GM12878 (cell line): ENCODE measurements around the gene UBAC2. TPM values are rescaled to one million over a fixed set of nuclear protein-coding genes. Genes with fewer than 3 reads are reported as not detected.
"Not testable (repeated sequence)": the region's sequence is repeated elsewhere in the genome, so short reads cannot be mapped to it uniquely, and the experiment has no call there.

Experiments used
- ATAC-seq: fragments of 200-7000 bp; cut with Tn5 transposase; 3 replicates; pipeline ENCODE4 v1.9.1; 2020; ENCODE audit warnings: mild to moderate bottlenecking, moderate library complexity
- BruUV-seq: library from RNA; stranded (reverse); fragments of 400-500 nt; replicated peaks from 2 replicates; lab custom pipeline; 2021; lab: Mats Ljungman, UMichigan
- CTCF ChIA-PET: fragments of 300-600 bp; sonication (Branson Sonifier 250); formaldehyde crosslinking; extraction: SDS; loops from one replicate; lab custom pipeline; 2021; ENCODE audit warnings: inconsistent platforms; lab: Yijun Ruan, JAX
- POLR2A ChIA-PET: fragments of 350-600 bp; formaldehyde crosslinking; extraction: SDS; loops from one replicate; lab custom pipeline; 2021; ENCODE audit warnings: inconsistent platforms; lab: Charles Lee
- RAD21 ChIA-PET: fragments of 300-600 bp; sonication (Branson Sonifier 250); formaldehyde crosslinking; loops from one replicate; lab custom pipeline; 2023; ENCODE audit warnings: antibody characterized with exemption; ENCODE audit not compliant: unreplicated experiment; lab: Charles Lee
- SMC1A ChIA-PET: fragments of 300-600 bp; sonication (Branson Sonifier 250); formaldehyde crosslinking; loops from one replicate; lab custom pipeline; 2023; ENCODE audit not compliant: unreplicated experiment, uncharacterized antibody; lab: Charles Lee
- DNase-seq: peaks from one replicate; pipeline ENCODE4 v3.0.0-alpha.2; 2011; ENCODE audit warnings: low read depth, low spot score
- FAIRE-seq: peaks from 3 replicates; lab custom pipeline; 2011; peaks lifted over from hg19 to GRCh38; lab: Jason Lieb, UNC
- H2AFZ ChIP-seq: 2 replicates; pipeline ENCODE4 v1.6.0; 2011; ENCODE audit warnings: low read depth, low read length, control low read depth; ENCODE audit not compliant: control insufficient read depth
- H3K27ac ChIP-seq: 2 replicates; pipeline ENCODE4 v1.5.1; 2011; ENCODE audit warnings: control low read depth; ENCODE audit not compliant: control insufficient read depth, insufficient read depth
- H3K27me3 ChIP-seq, 2 experiments: replicated peaks in 1 of 2; 2 replicates each; pipeline versions ENCODE4 v1.6.0 to v1.6.1; 2011; ENCODE audit warnings: low read length in 1 of 2; ENCODE audit not compliant: control insufficient read depth in 2 of 2, insufficient read depth in 2 of 2
- H3K36me3 ChIP-seq, 2 experiments: 2 replicates each; pipeline ENCODE4 v1.5.1; 2011; ENCODE audit warnings: low read length in 1 of 2; ENCODE audit not compliant: control insufficient read depth in 2 of 2, insufficient read depth in 2 of 2
- H3K4me1 ChIP-seq: 2 replicates; pipeline ENCODE4 v1.6.1; 2011; ENCODE audit warnings: mild to moderate bottlenecking, low read length, moderate library complexity, mixed read lengths; ENCODE audit not compliant: control insufficient read depth, insufficient read depth
- H3K4me2 ChIP-seq: 2 replicates; pipeline ENCODE4 v1.6.0; 2011; ENCODE audit warnings: control low read depth; ENCODE audit not compliant: control insufficient read depth, insufficient read depth
- H3K4me3 ChIP-seq: fragments of 200-600 bp; sonication (generic); 2 replicates; pipeline ENCODE4 v1.5.1; 2016
- H3K79me2 ChIP-seq: 2 replicates; pipeline ENCODE4 v1.6.0; 2011; ENCODE audit warnings: low read length; ENCODE audit not compliant: control insufficient read depth, insufficient read depth
- H3K9ac ChIP-seq: 2 replicates; pipeline ENCODE4 v1.8.0; 2011; ENCODE audit warnings: low read length, control low read depth, mixed read lengths; ENCODE audit not compliant: control insufficient read depth, insufficient read depth
- H3K9me3 ChIP-seq: replicated peaks from 3 replicates; pipeline ENCODE4 v1.5.1; 2011; ENCODE audit warnings: mild to moderate bottlenecking, low read length; ENCODE audit not compliant: control insufficient read depth, insufficient read depth
- H4K20me1 ChIP-seq: 2 replicates; pipeline ENCODE4 v1.6.0; 2011; ENCODE audit not compliant: control insufficient read depth, insufficient read depth
- ATF2 ChIP-seq: IDR thresholded peaks from 2 replicates; pipeline ENCODE4 v1.6.1; 2012; ENCODE audit warnings: low read length, inconsistent platforms
- IKZF1 ChIP-seq: fragments of 450-650 bp; conservative IDR thresholded peaks from 2 replicates; pipeline ENCODE4 v1.6.1; 2017; ENCODE audit warnings: antibody characterized with exemption, mild to moderate bottlenecking
- IKZF2 ChIP-seq, 2 experiments: fragments of 450-650 bp; IDR thresholded peaks; 2 replicates each; pipeline ENCODE4 v1.6.1; 2017; ENCODE audit warnings: mild to moderate bottlenecking in 2 of 2, moderate library complexity in 2 of 2
- JUNB ChIP-seq: IDR thresholded peaks from 2 replicates; pipeline ENCODE4 v1.6.1; 2016; ENCODE audit warnings: antibody characterized with exemption, mild to moderate bottlenecking
- MLLT1 ChIP-seq: fragments of 450-650 bp; IDR thresholded peaks from 2 replicates; pipeline ENCODE4 v1.6.1; 2016; ENCODE audit warnings: mild to moderate bottlenecking
- NBN ChIP-seq: fragments of 450-650 bp; IDR thresholded peaks from 2 replicates; pipeline ENCODE4 v1.6.1; 2016
- NR2F1 ChIP-seq: fragments of 450-650 bp; conservative IDR thresholded peaks from 2 replicates; pipeline ENCODE4 v1.6.1; 2017; ENCODE audit warnings: mild to moderate bottlenecking
- PAX5 ChIP-seq: IDR thresholded peaks from 2 replicates; pipeline ENCODE4 v1.6.1; 2011; ENCODE audit warnings: low read depth, low read length, borderline replicate concordance
- WGBS: methylation state at CpG from one replicate; pipeline ENCODE4 v1.1.6; 2016; ENCODE audit warnings: low lambda C conversion rate; ENCODE audit not compliant: insufficient replicate concordance, insufficient coverage; ENCODE audit errors: missing lambda C conversion rate; 5-methylcytosine and 5-hydroxymethylcytosine counted together
- in situ Hi-C: fragments of 300-500 bp; cut with MboI; formaldehyde crosslinking; loops from 9 replicates; pipeline ENCODE4 v1.14.3; 2018; ENCODE audit warnings: mixed read lengths
- intact Hi-C: fragments of 100-400 bp; cut with micrococcal nuclease; formaldehyde crosslinking; loops from one replicate; pipeline ENCODE4 v1.14.2; 2022; ENCODE audit not compliant: unreplicated experiment
- polyA plus RNA-seq, 11 experiments: library from polyadenylated mRNA; depleted of rRNA in 4 of 11; unstranded in 6 of 11; stranded (reverse) in 5 of 11; fragments of >200 nt; fragmentation: Nextera tagmentation in 4 of 11; fragmentation: Illumina TruSeq in 1 of 11; extraction: Ambion mirVana in 4 of 11; extraction: Trizol in 1 of 11; gene quantifications; 1 replicate in 1 of 11; 2 replicates in 10 of 11; pipeline versions ENCODE4 v1.2.1 to v1.2.3, GENCODE V29; 2011 to 2016; ENCODE audit warnings: inconsistent platforms in 2 of 11, missing spikeins in 2 of 11, low read depth in 1 of 11
- total RNA-seq, 4 experiments: library from RNA; depleted of rRNA in 3 of 4; stranded (reverse); fragments of >200 nt in 3 of 4; fragmentation: Illumina TruSeq in 1 of 4; extraction: Trizol in 1 of 4; gene quantifications; 2 replicates each; pipeline versions ENCODE4 v1.2.1 to v1.2.3, GENCODE V29; 2013 to 2021

Gene UBAC2
- total and polyA plus RNA-seq, 10 of the 15 experiments (the other 5 are each of a cell fraction or from before 2014, with no cell fraction given) = 3.0 to 54.6 (median 17.4) TPM

- H3K9ac ChIP-seq, H3K36me3 ChIP-seq, RAD21 ChIA-PET, intact Hi-C loops, BruUV-seq, H2AFZ ChIP-seq, ATAC-seq, H3K4me3 ChIP-seq, H3K27ac ChIP-seq, H3K79me2 ChIP-seq, in situ Hi-C loops, H3K27me3 ChIP-seq, H3K9me3 ChIP-seq, H4K20me1 ChIP-seq, DNase-seq, H3K4me2 ChIP-seq: not testable (repeated sequence)
- FAIRE-seq = peak; percentile 44
- CTCF ChIA-PET = interaction anchor here (0.9 to 5.4 kb wide), 4 partner anchors 11 to 139 kb away, joined by 3 to 36 read pairs (median 5); no protein-coding TSS in a partner anchor
- POLR2A ChIA-PET = interaction anchor here (0.7 kb wide), 1 partner anchor 10 kb away, joined by 3 read pairs; no protein-coding TSS in a partner anchor
- H3K4me1 ChIP-seq = peaks cover 22% of the 10 kb centered on the region
- SMC1A ChIA-PET = interaction anchor here (0.8 to 4.2 kb wide), 5 partner anchors 21 to 143 kb away, joined by 3 to 15 read pairs (median 4); no protein-coding TSS in a partner anchor
- WGBS = 69% methylated on average over 11 of the region's 11 CpGs
Observed at GRCh38 chr13:99409461-99410083, 208.9 kb downstream of the UBAC2 start.

GRCh38 chr13:99410646-99411475, 210.2 kb downstream of the UBAC2 start:
- DNase-seq, H3K9me3 ChIP-seq, H4K20me1 ChIP-seq, H3K4me3 ChIP-seq, H3K79me2 ChIP-seq, H3K27ac ChIP-seq, intact Hi-C loops, H3K36me3 ChIP-seq, FAIRE-seq, H3K9ac ChIP-seq, POLR2A ChIA-PET, H3K27me3 ChIP-seq, in situ Hi-C loops, BruUV-seq: not testable (repeated sequence)
- TF ChIP-seq NBN (0 out of 2 replicates have a peak, but pooled peaks have one; percentile 25), MLLT1 (0 out of 2 replicates have a peak, but pooled peaks have one; percentile 26), IKZF2 (IDR thresholded peaks at IDR 0.05) (peak; percentile 16 to 39; a peak in 2 of 4 replicates), NR2F1 (0 out of 2 replicates have a peak, but pooled peaks have one; percentile 35), ATF2 (0 out of 2 replicates have a peak, but pooled peaks have one; percentile 14), JUNB (0 out of 2 replicates have a peak, but pooled peaks have one; percentile 8), PAX5 (peak; percentile 59; the same call in 1 of the 2 replicates), IKZF1 (0 out of 2 replicates have a peak, but pooled peaks have one; percentile 10)
- ATAC-seq = peak; percentile 50
- Histone ChIP-seq H3K4me1 (peaks cover 22% of the 10 kb centered on the region), H2AFZ (peak overlapping the region; percentile 42), H3K4me2 (peak overlapping the region; percentile 17)
- RAD21 ChIA-PET = interaction anchor here (1.0 to 2.1 kb wide), 5 partner anchors 9 to 141 kb away, joined by 3 to 6 read pairs (median 4); no protein-coding TSS in a partner anchor
- SMC1A ChIA-PET = interaction anchor here (0.8 to 4.2 kb wide), 8 partner anchors 9 to 144 kb away, joined by 3 to 15 read pairs (median 8); no protein-coding TSS in a partner anchor
- WGBS = 35% methylated on average over 13 of the region's 13 CpGs
- CTCF ChIA-PET = interaction anchor here (0.9 to 5.4 kb wide), 7 partner anchors 9 to 145 kb away, joined by 3 to 36 read pairs (median 5); no protein-coding TSS in a partner anchor
